Endothelial cell of umbilical vein (primary cell): ENCODE measurements around the gene DYDC2. TPM values are rescaled to one million over a fixed set of nuclear protein-coding genes. Genes with fewer than 3 reads are reported as not detected.

Experiments
- BruUV-seq: library from RNA; stranded (reverse); fragments of 400-500 nt; replicated peaks from 2 replicates; lab custom pipeline; 2021; lab: Mats Ljungman, UMichigan
- CTCF ChIA-PET: fragments of 300-600, 350-600 bp; sonication (Branson Sonifier 250); formaldehyde crosslinking; loops from one replicate; lab custom pipeline; 2021; ENCODE audit warnings: antibody characterized with exemption, inconsistent platforms; lab: Charles Lee
- POLR2A ChIA-PET: fragments of 300-600, 350-600 bp; sonication (Branson Sonifier 250); formaldehyde crosslinking; loops from one replicate; lab custom pipeline; 2021; ENCODE audit warnings: antibody characterized with exemption, inconsistent platforms; lab: Charles Lee
- DNase-seq: peaks from one replicate; pipeline ENCODE4 v3.0.0-alpha.2; 2011; ENCODE audit warnings: low read depth, low spot score
- FAIRE-seq: peaks from 2 replicates; lab custom pipeline; 2011; peaks lifted over from hg19 to GRCh38; lab: Jason Lieb, UNC
- H2AFZ ChIP-seq: 2 replicates; pipeline ENCODE4 v1.6.0; 2012; ENCODE audit warnings: low read depth, low read length, control low read depth, inconsistent platforms
- H3K27ac ChIP-seq: 2 replicates; pipeline ENCODE4 v1.5.1; 2011; ENCODE audit warnings: low read depth, mild to moderate bottlenecking, control low read depth, low read length, moderate library complexity; ENCODE audit not compliant: insufficient read depth
- H3K27me3 ChIP-seq, 2 experiments: 2 replicates each; pipeline versions ENCODE4 v1.6.0 to v1.6.1; 2011; ENCODE audit warnings: low read length in 2 of 2, mixed read lengths in 1 of 2; ENCODE audit not compliant: control insufficient read depth in 2 of 2, insufficient read depth in 2 of 2
- H3K36me3 ChIP-seq, 2 experiments: 2 replicates in 1 of 2; 3 replicates in 1 of 2; pipeline ENCODE4 v1.5.1; 2011; ENCODE audit warnings: low read length in 2 of 2, mild to moderate bottlenecking in 1 of 2, moderate library complexity in 1 of 2; ENCODE audit not compliant: control insufficient read depth in 2 of 2, insufficient read depth in 2 of 2; ENCODE audit errors: extremely low read depth in 1 of 2
- H3K4me1 ChIP-seq: 3 replicates; pipeline ENCODE4 v1.5.1; 2011; ENCODE audit warnings: mild to moderate bottlenecking, low read length; ENCODE audit not compliant: control insufficient read depth, insufficient read depth; ENCODE audit errors: extremely low read depth
- H3K4me2 ChIP-seq: 2 replicates; pipeline ENCODE4 v1.6.1; 2011; ENCODE audit warnings: low read length, control low read depth, mixed read lengths; ENCODE audit not compliant: insufficient read depth
- H3K4me3 ChIP-seq, 3 experiments: fragments of 200-600 bp in 1 of 3; sonication (generic), shearing (Covaris generic) in 1 of 3; replicated peaks in 1 of 3; 2 replicates each; pipeline ENCODE4 v1.5.1; 2011 to 2016; ENCODE audit warnings: control low read depth in 3 of 3, low read length in 3 of 3, mild to moderate bottlenecking in 2 of 3, inconsistent platforms in 1 of 3, low read depth in 1 of 3, moderate library complexity in 1 of 3; ENCODE audit not compliant: insufficient read depth in 1 of 3
- H3K79me2 ChIP-seq: 2 replicates; pipeline ENCODE4 v1.6.0; 2012; ENCODE audit warnings: low read length, inconsistent platforms; ENCODE audit not compliant: control insufficient read depth, insufficient read depth
- H3K9ac ChIP-seq: replicated peaks from 2 replicates; pipeline ENCODE3; 2011; ENCODE audit warnings: low read length, control low read depth; ENCODE audit not compliant: insufficient read depth; ENCODE audit errors: extremely low read depth
- H3K9me1 ChIP-seq: replicated peaks from 3 replicates; pipeline ENCODE4 v1.6.0; 2011; ENCODE audit warnings: mild to moderate bottlenecking, low read length; ENCODE audit not compliant: control insufficient read depth, insufficient read depth; ENCODE audit errors: extremely low read depth
- H3K9me3 ChIP-seq: replicated peaks from 2 replicates; pipeline ENCODE4 v1.5.1; 2012; ENCODE audit warnings: low read length, inconsistent platforms; ENCODE audit not compliant: control insufficient read depth, insufficient read depth
- H4K20me1 ChIP-seq: replicated peaks from 2 replicates; pipeline ENCODE3; 2011; ENCODE audit warnings: mild to moderate bottlenecking, low read length; ENCODE audit not compliant: control insufficient read depth, insufficient read depth; ENCODE audit errors: extremely low read depth
- EZH2 ChIP-seq: IDR thresholded peaks from 2 replicates; pipeline ENCODE4 v1.6.1; 2012; ENCODE audit warnings: borderline replicate concordance, low read depth, mild to moderate bottlenecking, moderate library complexity, low read length, inconsistent platforms; ENCODE audit not compliant: severe bottlenecking
- FOS ChIP-seq: IDR thresholded peaks from 2 replicates; pipeline ENCODE4 v1.6.1; 2011; ENCODE audit warnings: mild to moderate bottlenecking, low read length, moderate library complexity, borderline replicate concordance; ENCODE audit not compliant: insufficient read depth
- GATA2 ChIP-seq: IDR thresholded peaks from 2 replicates; pipeline ENCODE4 v1.7.0; 2011; ENCODE audit warnings: low read depth, mild to moderate bottlenecking, moderate library complexity, mixed read lengths, low read length; ENCODE audit not compliant: insufficient read length, insufficient read depth
- JUN ChIP-seq: IDR thresholded peaks from 2 replicates; pipeline ENCODE4 v1.6.1; 2011; ENCODE audit warnings: borderline replicate concordance, low read depth; ENCODE audit not compliant: insufficient read length, insufficient read depth
- MYC ChIP-seq: IDR thresholded peaks from one replicate; pipeline ENCODE4 v1.6.1; 2011; ENCODE audit warnings: mild to moderate bottlenecking, low read depth, low read length
- POLR2A ChIP-seq: IDR thresholded peaks from 2 replicates; pipeline ENCODE4 v1.6.1; 2012; ENCODE audit warnings: low read depth, mild to moderate bottlenecking, control low read depth, low read length
- POLR2AphosphoS5 ChIP-seq: IDR thresholded peaks from 2 replicates; pipeline ENCODE4 v1.6.1; 2012; ENCODE audit warnings: low read depth, mild to moderate bottlenecking, control low read depth, low read length, moderate library complexity; ENCODE audit not compliant: insufficient read depth
- dilution Hi-C: fragments of 300-500 bp; cut with MboI; formaldehyde crosslinking; loops from one replicate; pipeline ENCODE4 v1.15.0; 2019; ENCODE audit warnings: low sequenced_read_pairs; ENCODE audit not compliant: extremely low pct_ligation_motif_present
- intact Hi-C: fragments of 100-400 bp; cut with micrococcal nuclease; formaldehyde crosslinking; loops from one replicate; pipeline ENCODE4 v1.10.0; 2022
- polyA plus RNA-seq, 4 experiments: library from polyadenylated mRNA; depleted of rRNA in 3 of 4; stranded (reverse) in 3 of 4; unstranded in 1 of 4; fragments of >200 nt; gene quantifications; 2 replicates each; pipeline versions ENCODE4 v1.2.1 to v1.2.3, GENCODE V29; 2011 to 2012; ENCODE audit warnings: missing spikeins in 1 of 4
- total RNA-seq: library from RNA; stranded (reverse); gene quantifications from 2 replicates; pipeline ENCODE4 v1.2.3, GENCODE V29; 2021
- TF ChIP-seq, protein P1 (sequence below): IDR thresholded peaks from 2 replicates; pipeline ENCODE4 v1.6.1; 2011; ENCODE audit not compliant: insufficient read depth, insufficient read length
- TF ChIP-seq, protein P2 (sequence below), 2 donors: IDR thresholded peaks; 1 replicate in 1 of 2; 2 replicates in 1 of 2; pipeline ENCODE4 v1.5.1; 2011; ENCODE audit warnings: low read length in 2 of 2, mild to moderate bottlenecking in 2 of 2, moderate library complexity in 2 of 2, control low read depth in 1 of 2, inconsistent platforms in 1 of 2, low read depth in 1 of 2; ENCODE audit not compliant: insufficient read depth in 1 of 2; ENCODE audit errors: extremely low read depth in 1 of 2

The DYDC2 gene
- total and polyA plus RNA-seq, 2 donors (not counting 3 experiments of a cell fraction or from before 2014, with no cell fraction given): not detected

DNA sequence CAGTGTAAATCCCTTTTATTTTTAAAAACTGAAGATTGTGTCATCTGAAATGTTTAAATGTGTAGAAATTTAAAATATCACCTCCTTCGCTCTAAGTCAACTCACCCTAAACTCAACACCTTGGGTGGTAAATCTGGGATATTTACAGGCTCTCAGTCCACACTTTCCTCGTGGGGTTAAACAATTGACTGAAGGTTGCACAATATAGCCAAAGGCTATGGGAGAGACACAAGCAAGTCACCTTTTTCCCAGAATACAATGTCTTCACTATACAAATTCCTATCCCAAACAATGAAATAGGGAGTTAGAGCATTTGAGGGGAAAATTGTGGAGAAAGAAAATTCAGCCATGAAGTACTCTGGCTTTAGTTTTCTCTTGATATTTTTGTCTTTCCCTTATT, 34.4 kb upstream of the DYDC2 start:
- no peak overlapping the region for H2AFZ ChIP-seq
- H3K79me2 ChIP-seq: no peaks in the 10 kb centered on the region
- H3K4me3 ChIP-seq: no peak overlapping the region
- DNase-seq (no peak), FAIRE-seq (no peak)
- H3K4me2 ChIP-seq: no peak overlapping the region
- no peaks in the 10 kb centered on the region for H3K36me3 ChIP-seq
- dilution Hi-C loops (no loop called here), intact Hi-C loops (no loop called here)
- no peak overlapping the region for H3K27ac ChIP-seq
- CTCF ChIA-PET: no interaction called here
- TF ChIP-seq POLR2A: no peak
- no peak for TF ChIP-seq FOS
- TF ChIP-seq, protein P1, sequence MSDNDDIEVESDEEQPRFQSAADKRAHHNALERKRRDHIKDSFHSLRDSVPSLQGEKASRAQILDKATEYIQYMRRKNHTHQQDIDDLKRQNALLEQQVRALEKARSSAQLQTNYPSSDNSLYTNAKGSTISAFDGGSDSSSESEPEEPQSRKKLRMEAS: no peak
- TF ChIP-seq MYC: no peak
- TF ChIP-seq EZH2: no peak
- no peak for TF ChIP-seq JUN
- TF ChIP-seq, protein P2, sequence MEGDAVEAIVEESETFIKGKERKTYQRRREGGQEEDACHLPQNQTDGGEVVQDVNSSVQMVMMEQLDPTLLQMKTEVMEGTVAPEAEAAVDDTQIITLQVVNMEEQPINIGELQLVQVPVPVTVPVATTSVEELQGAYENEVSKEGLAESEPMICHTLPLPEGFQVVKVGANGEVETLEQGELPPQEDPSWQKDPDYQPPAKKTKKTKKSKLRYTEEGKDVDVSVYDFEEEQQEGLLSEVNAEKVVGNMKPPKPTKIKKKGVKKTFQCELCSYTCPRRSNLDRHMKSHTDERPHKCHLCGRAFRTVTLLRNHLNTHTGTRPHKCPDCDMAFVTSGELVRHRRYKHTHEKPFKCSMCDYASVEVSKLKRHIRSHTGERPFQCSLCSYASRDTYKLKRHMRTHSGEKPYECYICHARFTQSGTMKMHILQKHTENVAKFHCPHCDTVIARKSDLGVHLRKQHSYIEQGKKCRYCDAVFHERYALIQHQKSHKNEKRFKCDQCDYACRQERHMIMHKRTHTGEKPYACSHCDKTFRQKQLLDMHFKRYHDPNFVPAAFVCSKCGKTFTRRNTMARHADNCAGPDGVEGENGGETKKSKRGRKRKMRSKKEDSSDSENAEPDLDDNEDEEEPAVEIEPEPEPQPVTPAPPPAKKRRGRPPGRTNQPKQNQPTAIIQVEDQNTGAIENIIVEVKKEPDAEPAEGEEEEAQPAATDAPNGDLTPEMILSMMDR (IDR thresholded peaks at IDR 0.05; ENCODE audit: extremely low read depth in 1 of 2, insufficient read depth in 1 of 2, low read depth in 1 of 2, low read length in 2 of 2): no peak
- TF ChIP-seq POLR2AphosphoS5: no peak
- TF ChIP-seq GATA2: no peak
- no peaks in the 10 kb centered on the region for H4K20me1 ChIP-seq
- no peaks in the 10 kb centered on the region for H3K4me1 ChIP-seq
- no peaks in the 10 kb centered on the region for H3K9me3 ChIP-seq
- no peak overlapping the region for H3K9ac ChIP-seq
- H3K9me1 ChIP-seq: no peaks in the 10 kb centered on the region
- POLR2A ChIA-PET: no interaction called here
- BruUV-seq: no TSS peak
- H3K27me3 ChIP-seq: peaks cover 5 to 7% of the 10 kb centered on the region in 2 experiments
